GM23338 (cell line): ENCODE data around the gene SPRYD4. TPM values are rescaled to one million over a fixed set of nuclear protein-coding genes. Genes with fewer than 3 reads are reported as not detected.

Experiments
- ATAC-seq: fragments of 200-7000 bp; cut with Tn5 transposase; 3 replicates; pipeline ENCODE4 v1.9.1; 2020
- DNase-seq: peaks from one replicate; pipeline ENCODE4 v3.0.0-alpha.2; 2015; ENCODE audit warnings: low spot score
- H2AFZ ChIP-seq: fragments of 200-600 bp; sonication (generic); 2 replicates; pipeline ENCODE4 v1.8.0; 2016; ENCODE audit warnings: antibody characterized with exemption, mild to moderate bottlenecking, moderate library complexity
- H3F3A ChIP-seq: fragments of 200-600 bp; sonication (generic); replicated peaks from 2 replicates; pipeline ENCODE4 v1.8.0; 2017; ENCODE audit warnings: antibody characterized with exemption, mixed run types, low read depth
- H3K27ac ChIP-seq: fragments of 200-600 bp; sonication (generic); 2 replicates; pipeline ENCODE4 v1.6.1; 2016; ENCODE audit warnings: low read depth
- H3K27me3 ChIP-seq: fragments of 200-600 bp; sonication (generic); 2 replicates; pipeline ENCODE4 v1.8.0; 2016; ENCODE audit warnings: mild to moderate bottlenecking, mixed run types, moderate library complexity; ENCODE audit not compliant: insufficient read depth
- H3K36me3 ChIP-seq: fragments of 200-600 bp; sonication (generic); 2 replicates; pipeline ENCODE4 v1.8.0; 2016; ENCODE audit warnings: mild to moderate bottlenecking; ENCODE audit not compliant: insufficient read depth
- H3K4me1 ChIP-seq: fragments of 200-600 bp; sonication (generic); 2 replicates; pipeline ENCODE4 v1.8.0; 2016; ENCODE audit warnings: mild to moderate bottlenecking, moderate library complexity; ENCODE audit not compliant: insufficient read depth
- H3K4me2 ChIP-seq: fragments of 200-600 bp; sonication (generic); 2 replicates; pipeline ENCODE4 v1.7.1; 2017; ENCODE audit warnings: mixed run types
- H3K4me3 ChIP-seq: fragments of 200-600 bp; sonication (generic); 2 replicates; pipeline ENCODE4 v1.6.1; 2016; ENCODE audit warnings: mixed run types
- H3K79me2 ChIP-seq: fragments of 200-600 bp; sonication (generic); replicated peaks from 2 replicates; pipeline ENCODE4 v1.8.0; 2017; ENCODE audit warnings: mild to moderate bottlenecking; ENCODE audit not compliant: insufficient read depth
- H3K9me2 ChIP-seq: fragments of 200-600 bp; sonication (generic); 2 replicates; pipeline ENCODE4 v1.8.0; 2017; ENCODE audit not compliant: insufficient read depth
- H4K20me1 ChIP-seq: fragments of 200-600 bp; sonication (generic); replicated peaks from 2 replicates; pipeline ENCODE4 v1.8.0; 2017; ENCODE audit warnings: mild to moderate bottlenecking; ENCODE audit not compliant: insufficient read depth
- H3K27ac Mint-ChIP-seq: 2 replicates; pipeline ENCODE4 v1.8.0; 2020; ENCODE audit warnings: inconsistent platforms, mild to moderate bottlenecking, moderate library complexity, mixed read lengths
- H3K27me3 Mint-ChIP-seq: 3 replicates; pipeline ENCODE4 v1.8.0; 2022; ENCODE audit warnings: low read depth, mild to moderate bottlenecking, moderate library complexity, mixed read lengths, inconsistent platforms; ENCODE audit not compliant: insufficient read depth, poor library complexity
- H3K36me3 Mint-ChIP-seq: 3 replicates; pipeline ENCODE4 v1.8.0; 2021; ENCODE audit warnings: low read depth, mild to moderate bottlenecking, inconsistent platforms, moderate library complexity, mixed read lengths
- H3K4me1 Mint-ChIP-seq: 3 replicates; pipeline ENCODE4 v1.8.0; 2020; ENCODE audit warnings: mild to moderate bottlenecking, inconsistent platforms, mixed read lengths
- H3K4me3 Mint-ChIP-seq: 3 replicates; pipeline ENCODE4 v1.8.0; 2021; ENCODE audit warnings: moderate library complexity, mild to moderate bottlenecking, inconsistent platforms, mixed read lengths
- H3K9me3 Mint-ChIP-seq: 3 replicates; pipeline ENCODE4 v1.8.0; 2020; ENCODE audit warnings: moderate library complexity, mild to moderate bottlenecking, inconsistent platforms, mixed read lengths
- CREB1 ChIP-seq: fragments of 250-450 bp; sonication (Bioruptor Pico); IDR thresholded peaks from 2 replicates; pipeline ENCODE4 v1.5.0; 2020; ENCODE audit warnings: low read depth, mild to moderate bottlenecking, moderate library complexity
- CTCF ChIP-seq, 2 experiments: fragments of 200-600 bp in 1 of 2; sonication (generic) in 1 of 2; conservative IDR thresholded peaks; 2 replicates each; pipeline versions ENCODE4 v1.5.1 to v1.6.1; 2016 to 2017; ENCODE audit warnings: antibody characterized with exemption in 2 of 2, low read depth in 2 of 2, mild to moderate bottlenecking in 2 of 2, moderate library complexity in 1 of 2
- ETS1 ChIP-seq: IDR thresholded peaks from 2 replicates; pipeline ENCODE4 v1.6.1; 2016; ENCODE audit warnings: antibody characterized with exemption
- EZH2 ChIP-seq: fragments of 200-600 bp; sonication (generic); IDR thresholded peaks from one replicate; pipeline ENCODE4 v1.8.0; 2017; ENCODE audit warnings: antibody characterized with exemption, mild to moderate bottlenecking, low read depth; ENCODE audit not compliant: unreplicated experiment
- EZH2phosphoT487 ChIP-seq: fragments of 200-600 bp; sonication (generic); IDR thresholded peaks from one replicate; pipeline ENCODE4 v1.8.1; 2018; ENCODE audit warnings: antibody characterized with exemption; ENCODE audit not compliant: unreplicated experiment
- JUNB ChIP-seq: IDR thresholded peaks from one replicate; pipeline ENCODE4 v1.6.1; 2016; ENCODE audit warnings: antibody characterized with exemption; ENCODE audit not compliant: unreplicated experiment
- NANOG ChIP-seq: IDR thresholded peaks from 2 replicates; pipeline ENCODE4 v1.6.1; 2016; ENCODE audit warnings: antibody characterized with exemption, borderline replicate concordance
- POLR2AphosphoS5 ChIP-seq: IDR thresholded peaks from 2 replicates; pipeline ENCODE4 v1.6.1; 2016; ENCODE audit warnings: antibody characterized with exemption, low read depth
- STAT1 ChIP-seq: IDR thresholded peaks from one replicate; pipeline ENCODE4 v1.6.1; 2016; ENCODE audit warnings: antibody characterized with exemption; ENCODE audit not compliant: unreplicated experiment
- ZNF114 ChIP-seq: fragments of 250-450 bp; sonication (Bioruptor Pico); IDR thresholded peaks from 2 replicates; pipeline ENCODE4 v1.5.0; 2020; ENCODE audit warnings: mild to moderate bottlenecking, moderate library complexity
- ZNF331 ChIP-seq: fragments of 250-450 bp; sonication (Bioruptor Pico); IDR thresholded peaks from 2 replicates; pipeline ENCODE4 v1.5.0; 2020; ENCODE audit warnings: low read depth, mild to moderate bottlenecking, moderate library complexity
- polyA plus RNA-seq: library from polyadenylated mRNA; unstranded; fragments of >200 nt; fragmentation: Nextera tagmentation; extraction: Ambion mirVana; gene quantifications from 2 replicates; pipeline ENCODE4 v1.2.1, GENCODE V29; 2016
- total RNA-seq: library from RNA; depleted of rRNA; stranded (reverse); fragments of >200 nt; shearing (Covaris generic); gene quantifications from 2 replicates; pipeline ENCODE4 v1.2.3, GENCODE V29; 2014
- TF ChIP-seq, protein P1 (sequence below): IDR thresholded peaks from one replicate; pipeline ENCODE4 v1.6.1; 2018; ENCODE audit warnings: antibody characterized with exemption; ENCODE audit not compliant: unreplicated experiment
- TF ChIP-seq, protein P2 (sequence below): fragments of 250-450 bp; sonication (Bioruptor Pico); IDR thresholded peaks from 2 replicates; pipeline ENCODE4 v1.5.0; 2020; ENCODE audit warnings: mild to moderate bottlenecking, moderate library complexity

The SPRYD4 gene
- total and polyA plus RNA-seq, 2 experiments from 2014 or later, result 2.1 to 3.1 TPM

- H3K4me2 ChIP-seq, result peak overlapping the region; percentile 92
Measured at GRCh38 chr12:56486694-56487093, 18.3 kb downstream of the SPRYD4 start.

More at GRCh38 chr12:56486694-56487093, 18.3 kb downstream of the SPRYD4 start:
- Histone ChIP-seq H3K9me2 (peaks cover 5% of the 10 kb centered on the region; the same call in 1 of the 2 replicates), H3K4me1 (no peaks in the 10 kb centered on the region), H3K79me2 (peaks cover 5% of the 10 kb centered on the region; the same call in 1 of the 2 replicates), H3F3A (no peaks in the 10 kb centered on the region), H3K27me3 (peaks cover 49% of the 10 kb centered on the region), H2AFZ (peak overlapping the region; percentile 99; the same call in 1 of the 2 replicates), H3K27ac (no peak overlapping the region), H4K20me1 (peaks cover 8% of the 10 kb centered on the region; the same call in 1 of the 2 replicates), H3K36me3 (no peaks in the 10 kb centered on the region), H3K4me3 (peak overlapping the region; percentile 82)
- DNase-seq, result no peak
- Mint-ChIP-seq H3K27me3 (peaks cover 46% of the 10 kb centered on the region), H3K9me3 (peaks cover 18% of the 10 kb centered on the region), H3K36me3 (peaks cover 9% of the 10 kb centered on the region), H3K27ac (no peak overlapping the region), H3K4me1 (peaks cover 11% of the 10 kb centered on the region), H3K4me3 (peak overlapping the region; percentile 81)
- no peak for ATAC-seq
- TF ChIP-seq EZH2phosphoT487 (no peak), ETS1 (no peak), STAT1 (no peak), CREB1 (no peak), POLR2AphosphoS5 (no peak), ZNF114 (CRISPR knock-in tag) (no peak), NANOG (no peak), JUNB (no peak), CTCF (conservative IDR thresholded peaks at IDR 0.05; ENCODE audit: low read depth in 2 of 2) (no peak), ZNF331 (CRISPR knock-in tag) (no peak), EZH2 (no peak)
- TF ChIP-seq, protein P1, sequence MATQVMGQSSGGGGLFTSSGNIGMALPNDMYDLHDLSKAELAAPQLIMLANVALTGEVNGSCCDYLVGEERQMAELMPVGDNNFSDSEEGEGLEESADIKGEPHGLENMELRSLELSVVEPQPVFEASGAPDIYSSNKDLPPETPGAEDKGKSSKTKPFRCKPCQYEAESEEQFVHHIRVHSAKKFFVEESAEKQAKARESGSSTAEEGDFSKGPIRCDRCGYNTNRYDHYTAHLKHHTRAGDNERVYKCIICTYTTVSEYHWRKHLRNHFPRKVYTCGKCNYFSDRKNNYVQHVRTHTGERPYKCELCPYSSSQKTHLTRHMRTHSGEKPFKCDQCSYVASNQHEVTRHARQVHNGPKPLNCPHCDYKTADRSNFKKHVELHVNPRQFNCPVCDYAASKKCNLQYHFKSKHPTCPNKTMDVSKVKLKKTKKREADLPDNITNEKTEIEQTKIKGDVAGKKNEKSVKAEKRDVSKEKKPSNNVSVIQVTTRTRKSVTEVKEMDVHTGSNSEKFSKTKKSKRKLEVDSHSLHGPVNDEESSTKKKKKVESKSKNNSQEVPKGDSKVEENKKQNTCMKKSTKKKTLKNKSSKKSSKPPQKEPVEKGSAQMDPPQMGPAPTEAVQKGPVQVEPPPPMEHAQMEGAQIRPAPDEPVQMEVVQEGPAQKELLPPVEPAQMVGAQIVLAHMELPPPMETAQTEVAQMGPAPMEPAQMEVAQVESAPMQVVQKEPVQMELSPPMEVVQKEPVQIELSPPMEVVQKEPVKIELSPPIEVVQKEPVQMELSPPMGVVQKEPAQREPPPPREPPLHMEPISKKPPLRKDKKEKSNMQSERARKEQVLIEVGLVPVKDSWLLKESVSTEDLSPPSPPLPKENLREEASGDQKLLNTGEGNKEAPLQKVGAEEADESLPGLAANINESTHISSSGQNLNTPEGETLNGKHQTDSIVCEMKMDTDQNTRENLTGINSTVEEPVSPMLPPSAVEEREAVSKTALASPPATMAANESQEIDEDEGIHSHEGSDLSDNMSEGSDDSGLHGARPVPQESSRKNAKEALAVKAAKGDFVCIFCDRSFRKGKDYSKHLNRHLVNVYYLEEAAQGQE, result no peak
- TF ChIP-seq, protein P2, sequence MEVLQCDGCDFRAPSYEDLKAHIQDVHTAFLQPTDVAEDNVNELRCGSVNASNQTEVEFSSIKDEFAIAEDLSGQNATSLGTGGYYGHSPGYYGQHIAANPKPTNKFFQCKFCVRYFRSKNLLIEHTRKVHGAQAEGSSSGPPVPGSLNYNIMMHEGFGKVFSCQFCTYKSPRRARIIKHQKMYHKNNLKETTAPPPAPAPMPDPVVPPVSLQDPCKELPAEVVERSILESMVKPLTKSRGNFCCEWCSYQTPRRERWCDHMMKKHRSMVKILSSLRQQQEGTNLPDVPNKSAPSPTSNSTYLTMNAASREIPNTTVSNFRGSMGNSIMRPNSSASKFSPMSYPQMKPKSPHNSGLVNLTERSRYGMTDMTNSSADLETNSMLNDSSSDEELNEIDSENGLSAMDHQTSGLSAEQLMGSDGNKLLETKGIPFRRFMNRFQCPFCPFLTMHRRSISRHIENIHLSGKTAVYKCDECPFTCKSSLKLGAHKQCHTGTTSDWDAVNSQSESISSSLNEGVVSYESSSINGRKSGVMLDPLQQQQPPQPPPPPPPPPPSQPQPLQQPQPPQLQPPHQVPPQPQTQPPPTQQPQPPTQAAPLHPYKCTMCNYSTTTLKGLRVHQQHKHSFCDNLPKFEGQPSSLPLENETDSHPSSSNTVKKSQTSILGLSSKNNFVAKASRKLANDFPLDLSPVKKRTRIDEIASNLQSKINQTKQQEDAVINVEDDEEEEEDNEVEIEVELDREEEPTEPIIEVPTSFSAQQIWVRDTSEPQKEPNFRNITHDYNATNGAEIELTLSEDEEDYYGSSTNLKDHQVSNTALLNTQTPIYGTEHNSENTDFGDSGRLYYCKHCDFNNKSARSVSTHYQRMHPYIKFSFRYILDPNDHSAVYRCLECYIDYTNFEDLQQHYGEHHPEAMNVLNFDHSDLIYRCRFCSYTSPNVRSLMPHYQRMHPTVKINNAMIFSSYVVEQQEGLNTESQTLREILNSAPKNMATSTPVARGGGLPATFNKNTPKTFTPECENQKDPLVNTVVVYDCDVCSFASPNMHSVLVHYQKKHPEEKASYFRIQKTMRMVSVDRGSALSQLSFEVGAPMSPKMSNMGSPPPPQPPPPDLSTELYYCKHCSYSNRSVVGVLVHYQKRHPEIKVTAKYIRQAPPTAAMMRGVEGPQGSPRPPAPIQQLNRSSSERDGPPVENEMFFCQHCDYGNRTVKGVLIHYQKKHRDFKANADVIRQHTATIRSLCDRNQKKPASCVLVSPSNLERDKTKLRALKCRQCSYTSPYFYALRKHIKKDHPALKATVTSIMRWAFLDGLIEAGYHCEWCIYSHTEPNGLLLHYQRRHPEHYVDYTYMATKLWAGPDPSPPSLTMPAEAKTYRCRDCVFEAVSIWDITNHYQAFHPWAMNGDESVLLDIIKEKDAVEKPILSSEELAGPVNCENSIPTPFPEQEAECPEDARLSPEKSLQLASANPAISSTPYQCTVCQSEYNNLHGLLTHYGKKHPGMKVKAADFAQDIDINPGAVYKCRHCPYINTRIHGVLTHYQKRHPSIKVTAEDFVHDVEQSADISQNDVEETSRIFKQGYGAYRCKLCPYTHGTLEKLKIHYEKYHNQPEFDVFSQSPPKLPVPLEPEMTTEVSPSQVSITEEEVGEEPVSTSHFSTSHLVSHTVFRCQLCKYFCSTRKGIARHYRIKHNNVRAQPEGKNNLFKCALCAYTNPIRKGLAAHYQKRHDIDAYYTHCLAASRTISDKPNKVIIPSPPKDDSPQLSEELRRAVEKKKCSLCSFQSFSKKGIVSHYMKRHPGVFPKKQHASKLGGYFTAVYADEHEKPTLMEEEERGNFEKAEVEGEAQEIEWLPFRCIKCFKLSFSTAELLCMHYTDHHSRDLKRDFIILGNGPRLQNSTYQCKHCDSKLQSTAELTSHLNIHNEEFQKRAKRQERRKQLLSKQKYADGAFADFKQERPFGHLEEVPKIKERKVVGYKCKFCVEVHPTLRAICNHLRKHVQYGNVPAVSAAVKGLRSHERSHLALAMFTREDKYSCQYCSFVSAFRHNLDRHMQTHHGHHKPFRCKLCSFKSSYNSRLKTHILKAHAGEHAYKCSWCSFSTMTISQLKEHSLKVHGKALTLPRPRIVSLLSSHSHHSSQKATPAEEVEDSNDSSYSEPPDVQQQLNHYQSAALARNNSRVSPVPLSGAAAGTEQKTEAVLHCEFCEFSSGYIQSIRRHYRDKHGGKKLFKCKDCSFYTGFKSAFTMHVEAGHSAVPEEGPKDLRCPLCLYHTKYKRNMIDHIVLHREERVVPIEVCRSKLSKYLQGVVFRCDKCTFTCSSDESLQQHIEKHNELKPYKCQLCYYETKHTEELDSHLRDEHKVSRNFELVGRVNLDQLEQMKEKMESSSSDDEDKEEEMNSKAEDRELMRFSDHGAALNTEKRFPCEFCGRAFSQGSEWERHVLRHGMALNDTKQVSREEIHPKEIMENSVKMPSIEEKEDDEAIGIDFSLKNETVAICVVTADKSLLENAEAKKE (CRISPR knock-in tag), result no peak
